ENCODE data around the gene BTBD17.

BTBD17 gene

GRCh38 chr17:74374858-74375257 lies 13.2 kb upstream of the BTBD17 start:
- TF ChIP-seq, protein P1, sequence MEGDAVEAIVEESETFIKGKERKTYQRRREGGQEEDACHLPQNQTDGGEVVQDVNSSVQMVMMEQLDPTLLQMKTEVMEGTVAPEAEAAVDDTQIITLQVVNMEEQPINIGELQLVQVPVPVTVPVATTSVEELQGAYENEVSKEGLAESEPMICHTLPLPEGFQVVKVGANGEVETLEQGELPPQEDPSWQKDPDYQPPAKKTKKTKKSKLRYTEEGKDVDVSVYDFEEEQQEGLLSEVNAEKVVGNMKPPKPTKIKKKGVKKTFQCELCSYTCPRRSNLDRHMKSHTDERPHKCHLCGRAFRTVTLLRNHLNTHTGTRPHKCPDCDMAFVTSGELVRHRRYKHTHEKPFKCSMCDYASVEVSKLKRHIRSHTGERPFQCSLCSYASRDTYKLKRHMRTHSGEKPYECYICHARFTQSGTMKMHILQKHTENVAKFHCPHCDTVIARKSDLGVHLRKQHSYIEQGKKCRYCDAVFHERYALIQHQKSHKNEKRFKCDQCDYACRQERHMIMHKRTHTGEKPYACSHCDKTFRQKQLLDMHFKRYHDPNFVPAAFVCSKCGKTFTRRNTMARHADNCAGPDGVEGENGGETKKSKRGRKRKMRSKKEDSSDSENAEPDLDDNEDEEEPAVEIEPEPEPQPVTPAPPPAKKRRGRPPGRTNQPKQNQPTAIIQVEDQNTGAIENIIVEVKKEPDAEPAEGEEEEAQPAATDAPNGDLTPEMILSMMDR (IDR thresholded peaks at IDR 0.05; ENCODE audit: low read depth, low read length) = no peak
- no peak overlapping the region for H3K4me3 ChIP-seq (ENCODE audit: low read depth, low read length)

GRCh38 chr17:74373838-74374606 lies 12.4 kb upstream of the BTBD17 start:
- TF ChIP-seq, protein P1 (IDR thresholded peaks at IDR 0.05; ENCODE audit: low read depth, low read length) = no peak
- no peak overlapping the region for H3K4me3 ChIP-seq (ENCODE audit: low read depth, low read length)

DNA sequence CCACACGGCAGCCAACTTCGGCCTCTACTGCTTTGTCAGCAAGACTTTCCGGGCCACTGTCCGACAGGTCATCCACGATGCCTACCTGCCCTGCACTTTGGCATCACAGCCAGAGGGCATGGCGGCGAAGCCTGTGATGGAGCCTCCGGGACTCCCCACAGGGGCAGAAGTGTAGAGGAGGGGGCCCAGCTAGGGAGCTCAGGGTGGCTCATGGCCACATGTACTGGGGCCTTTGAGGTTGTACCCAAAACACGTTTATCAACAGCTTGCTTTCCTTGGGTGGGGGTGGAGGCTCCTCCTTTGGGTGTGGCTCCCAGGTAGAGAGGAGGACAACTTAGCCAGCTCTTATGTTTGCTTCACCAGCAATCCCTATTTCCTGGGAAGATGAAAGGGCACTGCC lies 10.8 kb upstream of the BTBD17 start:
- TF ChIP-seq, protein P1 (IDR thresholded peaks at IDR 0.05; ENCODE audit: low read depth, low read length) = no peak
- H3K4me3 ChIP-seq (ENCODE audit: low read depth, low read length) = no peak overlapping the region

DNA sequence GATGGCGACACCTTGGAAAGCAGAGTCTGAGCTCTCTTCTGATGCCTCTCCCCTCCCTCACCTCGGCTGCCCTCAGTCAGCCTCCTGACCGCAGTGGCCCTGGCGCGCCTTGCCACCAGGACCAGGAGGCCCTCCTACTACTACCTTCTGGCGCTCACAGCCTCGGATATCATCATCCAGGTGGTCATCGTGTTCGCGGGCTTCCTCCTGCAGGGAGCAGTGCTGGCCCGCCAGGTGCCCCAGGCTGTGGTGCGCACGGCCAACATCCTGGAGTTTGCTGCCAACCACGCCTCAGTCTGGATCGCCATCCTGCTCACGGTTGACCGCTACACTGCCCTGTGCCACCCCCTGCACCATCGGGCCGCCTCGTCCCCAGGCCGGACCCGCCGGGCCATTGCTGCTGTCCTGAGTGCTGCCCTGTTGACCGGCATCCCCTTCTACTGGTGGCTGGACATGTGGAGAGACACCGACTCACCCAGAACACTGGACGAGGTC lies 10.0 kb upstream of the BTBD17 start:
- H3K4me3 ChIP-seq (ENCODE audit: low read depth, low read length) = no peak overlapping the region
- TF ChIP-seq, protein P1 (IDR thresholded peaks at IDR 0.05; ENCODE audit: low read depth, low read length) = no peak

DNA sequence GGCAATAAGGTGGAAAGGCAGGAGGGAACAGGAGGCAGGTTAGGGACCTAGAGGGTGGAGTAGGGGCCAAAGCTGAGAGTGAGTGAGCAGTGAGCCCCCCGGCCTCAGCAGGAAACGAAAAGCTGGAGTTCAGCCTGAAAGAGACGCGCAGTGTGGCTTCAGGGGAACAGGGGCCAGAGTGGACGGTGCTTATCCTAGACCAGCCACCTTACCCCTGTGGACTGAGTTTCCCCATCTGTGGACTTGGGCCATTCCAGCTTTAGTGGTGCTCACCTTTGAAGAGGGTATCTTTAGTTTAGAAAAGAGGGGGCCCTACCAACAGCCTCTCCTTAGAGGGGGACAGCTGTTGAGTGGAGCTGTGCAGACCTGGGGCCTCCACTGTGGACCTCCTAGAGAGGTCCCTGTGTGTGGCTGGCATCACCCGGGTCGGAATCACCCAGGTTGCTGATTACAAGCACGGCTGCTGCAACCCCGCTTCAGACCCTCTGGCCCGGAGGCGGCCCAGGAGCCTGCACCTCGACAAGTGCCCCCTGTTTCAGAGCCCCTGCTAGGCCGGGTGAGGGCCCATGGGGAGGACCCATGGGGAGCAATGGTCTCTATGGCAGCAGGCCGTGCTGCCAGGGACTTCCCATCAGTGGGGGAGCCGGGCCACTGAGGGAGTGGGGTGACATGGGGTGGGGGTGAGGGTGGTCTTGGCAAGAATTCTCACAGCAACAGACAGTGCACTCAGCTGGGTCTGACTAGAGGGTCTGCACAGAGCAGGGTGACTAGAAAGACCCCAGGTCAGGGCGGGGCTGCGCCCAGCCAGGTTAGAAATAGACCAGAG lies 8.2 kb upstream of the BTBD17 start:
- TF ChIP-seq, protein P1 (IDR thresholded peaks at IDR 0.05; ENCODE audit: low read depth, low read length) = no peak
- H3K4me3 ChIP-seq (ENCODE audit: low read depth, low read length) = no peak overlapping the region

GRCh38 chr17:74369221-74369620 lies 7.6 kb upstream of the BTBD17 start:
- TF ChIP-seq, protein P1 (IDR thresholded peaks at IDR 0.05; ENCODE audit: low read depth, low read length) = no peak
- no peak overlapping the region for H3K4me3 ChIP-seq (ENCODE audit: low read depth, low read length)
